HG02623 (cell line): ENCODE data around the gene ATXN7L3B.
A peak's percentile ranks its signal among the peaks of the same experiment; 100 is the strongest.
"Not testable (repeated sequence)": the region's sequence is repeated elsewhere in the genome, so short reads cannot be mapped to it uniquely, and the experiment has no call there.

ENCODE experiments used
- ATAC-seq: cut with Tn5 transposase; IDR thresholded peaks from one replicate; pipeline ENCODE4 v1.9.1; 2021; ENCODE audit warnings: moderate library complexity; ENCODE audit not compliant: unreplicated experiment

ATXN7L3B gene, protein sequence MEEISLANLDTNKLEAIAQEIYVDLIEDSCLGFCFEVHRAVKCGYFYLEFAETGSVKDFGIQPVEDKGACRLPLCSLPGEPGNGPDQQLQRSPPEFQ

DNA sequence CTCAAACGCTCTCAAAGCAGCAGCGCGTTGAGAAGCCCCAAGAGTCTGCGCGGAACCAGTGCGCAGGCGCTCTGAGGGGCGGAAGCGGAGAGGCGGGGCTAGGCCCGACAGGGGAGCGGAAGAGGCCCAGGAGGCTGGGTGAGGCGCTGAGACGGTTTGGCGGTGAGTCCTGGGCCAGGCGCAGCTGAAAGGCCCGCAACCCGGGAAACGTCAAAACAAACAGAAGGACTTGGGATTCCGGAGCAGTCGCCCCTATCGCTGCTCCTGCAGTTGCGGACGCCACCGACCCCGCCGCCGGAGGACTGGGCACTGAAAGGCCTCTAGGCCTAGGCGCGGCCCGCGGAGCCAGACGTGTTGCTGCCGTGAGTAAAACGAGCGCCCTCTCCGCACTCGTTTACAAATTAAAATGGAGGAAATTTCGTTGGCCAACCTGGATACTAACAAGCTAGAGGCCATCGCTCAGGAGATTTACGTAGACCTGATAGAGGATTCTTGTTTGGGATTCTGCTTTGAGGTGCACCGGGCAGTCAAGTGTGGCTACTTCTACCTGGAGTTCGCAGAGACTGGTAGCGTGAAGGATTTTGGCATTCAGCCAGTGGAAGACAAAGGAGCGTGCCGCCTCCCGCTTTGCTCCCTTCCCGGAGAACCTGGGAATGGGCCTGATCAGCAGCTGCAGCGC, at the start of gene ATXN7L3B:
ATXN7L3B (plus strand) TSS at position 129 of the 679 bp plus-strand sequence; CDS start at position 407, 278 bp downstream.
- ATAC-seq: peak; percentile 97

DNA sequence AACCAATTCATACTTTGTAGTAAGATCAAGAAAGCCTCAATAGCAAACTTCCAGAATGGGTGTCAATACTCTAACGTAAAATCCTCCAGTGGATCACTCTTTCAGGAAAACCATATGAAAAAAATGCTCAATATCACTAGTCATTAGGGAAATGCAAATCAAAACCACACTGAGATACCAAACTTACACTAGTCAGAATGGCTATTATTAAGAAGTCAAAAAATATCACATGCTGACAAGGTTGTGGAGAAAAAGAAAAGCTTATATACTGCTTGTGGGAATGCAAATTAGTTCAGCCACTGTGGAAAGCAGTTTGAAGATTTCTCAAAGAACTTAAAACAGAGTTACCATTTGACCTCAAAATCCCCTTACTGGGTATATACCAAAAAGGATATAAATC, 49.5 kb upstream of the ATXN7L3B start:
- ATAC-seq: peak; percentile 54

DNA sequence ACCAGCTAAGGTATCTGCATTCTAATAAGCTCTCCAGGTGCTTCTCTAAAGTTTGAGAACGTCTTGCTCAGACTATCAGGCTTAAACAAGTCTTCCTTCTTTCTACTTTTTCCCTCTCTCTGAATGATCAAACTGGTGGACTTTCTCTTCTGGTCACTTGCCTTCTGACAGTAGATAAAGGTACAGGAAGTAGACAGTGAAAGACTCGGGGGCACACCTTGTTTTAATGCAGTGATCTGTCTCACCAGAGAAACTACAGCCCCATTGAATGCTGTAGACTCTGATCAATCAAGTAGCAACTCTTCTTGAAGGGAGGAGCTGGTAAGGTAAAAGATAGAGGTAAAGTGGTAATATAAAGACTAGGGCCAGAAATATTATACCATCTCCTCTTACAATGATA, 48.1 kb upstream of the ATXN7L3B start:
- no peak for ATAC-seq

DNA sequence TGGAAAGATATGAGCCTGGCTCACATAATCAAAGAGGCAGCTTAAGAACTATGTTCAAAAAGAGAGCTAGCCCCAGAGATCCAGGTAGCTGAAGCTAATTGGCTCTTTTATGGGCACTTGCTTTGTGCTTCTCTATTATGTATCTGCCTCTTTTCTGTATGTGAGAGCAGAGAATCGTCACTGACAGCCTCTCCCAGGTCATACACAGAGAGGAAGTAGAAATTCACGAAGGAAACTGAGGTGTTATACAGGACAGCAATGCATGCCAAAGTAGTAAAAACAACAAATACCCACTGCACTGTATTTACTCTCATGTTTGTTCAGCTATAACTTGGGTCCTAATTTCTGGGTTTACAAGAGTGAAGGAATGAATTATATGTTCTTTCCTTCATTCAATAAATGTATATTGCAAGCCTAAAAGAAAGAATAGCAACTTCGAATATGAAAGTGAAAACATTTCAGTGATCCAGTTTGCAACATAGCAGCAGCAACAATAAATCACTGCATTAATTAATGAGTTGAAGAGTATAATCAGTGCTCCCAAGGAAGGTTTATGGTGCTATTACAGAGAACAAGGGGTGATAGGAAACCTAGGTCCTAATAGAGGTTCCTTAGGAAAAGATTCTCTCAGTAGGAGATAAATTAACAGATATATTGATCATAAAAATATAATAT, 47.1 kb upstream of the ATXN7L3B start:
- ATAC-seq: peak; percentile 71

DNA sequence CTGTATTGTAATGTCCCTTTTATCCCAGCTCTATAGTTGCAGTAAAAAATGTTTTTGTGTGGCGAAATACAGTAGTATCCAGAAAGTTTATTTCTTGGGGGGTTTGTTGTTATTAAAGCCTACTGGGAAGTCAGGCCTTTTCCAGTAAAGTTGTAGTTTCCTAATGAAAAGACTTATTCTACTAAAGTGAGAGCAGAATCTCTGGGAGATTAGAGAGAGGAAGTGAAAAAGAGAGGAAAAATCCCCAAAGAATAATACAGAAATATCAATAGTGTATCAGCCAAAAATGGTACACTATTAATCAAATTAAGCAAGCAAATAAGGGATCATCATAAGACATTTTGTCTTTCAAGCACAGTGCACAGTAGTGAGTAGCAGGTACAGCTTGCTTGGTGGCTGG, 46.3 kb upstream of the ATXN7L3B start:
- no peak for ATAC-seq

DNA sequence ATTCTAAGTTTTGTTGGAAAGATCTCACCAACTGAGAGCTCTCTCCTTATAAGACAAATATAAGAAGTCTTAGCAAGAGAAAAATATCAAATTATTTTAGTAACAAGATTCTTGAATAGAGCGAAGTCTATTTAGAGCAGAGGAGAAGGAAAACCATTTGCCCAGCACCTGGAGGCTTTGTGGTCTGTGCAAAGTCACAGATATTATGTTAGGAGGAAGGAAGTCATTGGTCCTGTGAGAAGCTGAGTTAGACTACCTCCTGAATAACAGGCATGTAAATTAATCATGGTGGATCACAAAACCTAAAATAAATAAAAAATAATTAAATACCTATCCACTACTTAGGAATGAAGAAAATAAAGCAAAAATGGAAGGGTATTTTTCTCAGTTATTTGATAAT, 38.4 kb upstream of the ATXN7L3B start:
- ATAC-seq: no peak

DNA sequence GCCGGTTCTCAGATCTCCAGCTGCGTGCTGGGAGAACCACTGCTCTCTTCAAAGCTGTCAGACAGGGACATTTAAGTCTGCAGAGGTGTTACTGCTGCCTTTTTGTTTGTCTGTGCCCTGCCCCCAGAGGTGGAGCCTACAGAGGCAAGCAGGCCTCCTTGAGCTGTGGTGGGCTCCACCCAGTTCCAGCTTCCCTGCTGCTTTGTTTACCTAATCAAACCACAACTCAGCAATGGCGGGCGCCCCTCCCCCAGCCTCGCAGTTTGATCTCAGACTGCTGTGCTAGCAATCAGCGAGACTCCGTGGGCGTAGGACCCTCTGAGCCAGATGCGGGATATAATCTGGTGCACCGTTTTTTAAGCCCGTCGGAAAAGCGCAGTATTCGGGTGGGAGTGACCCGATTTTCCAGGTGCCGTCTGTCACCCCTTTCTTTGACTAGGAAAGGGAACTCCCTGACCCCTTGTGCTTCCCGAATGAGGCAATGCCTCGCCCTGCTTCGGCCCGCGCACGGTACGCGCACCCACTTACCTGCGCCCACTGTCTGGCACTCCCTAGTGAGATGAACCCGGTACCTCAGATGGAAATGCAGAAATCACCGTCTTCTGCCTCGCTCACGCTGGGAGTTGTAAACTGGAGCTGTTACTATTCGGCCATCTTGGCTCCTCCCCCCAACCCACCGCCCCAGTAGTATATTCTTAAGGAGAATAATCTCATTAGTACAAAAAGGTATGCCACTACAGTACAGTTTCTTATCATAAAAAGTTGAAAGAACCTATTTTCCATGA, 28.6 kb upstream of the ATXN7L3B start:
- ATAC-seq: not testable (repeated sequence)

DNA sequence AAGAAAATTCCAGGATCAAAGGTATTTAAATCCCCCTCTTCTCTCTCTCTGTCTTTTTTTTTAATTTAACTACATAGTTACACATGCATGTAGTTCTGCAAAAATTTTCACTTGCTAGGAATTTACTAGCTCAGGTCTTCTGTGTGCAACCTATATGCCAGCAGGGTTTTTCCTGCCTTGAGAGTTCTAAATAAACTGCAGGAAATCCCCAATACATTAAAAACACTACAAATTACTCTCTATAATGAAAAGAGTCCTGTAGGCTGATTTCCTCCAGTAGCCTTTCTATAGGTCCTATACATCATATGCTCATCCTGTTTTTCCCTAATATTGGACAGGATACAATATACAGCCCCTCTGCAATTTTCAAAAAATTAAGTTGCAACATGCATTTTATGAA, 27.7 kb upstream of the ATXN7L3B start:
- no peak for ATAC-seq

DNA sequence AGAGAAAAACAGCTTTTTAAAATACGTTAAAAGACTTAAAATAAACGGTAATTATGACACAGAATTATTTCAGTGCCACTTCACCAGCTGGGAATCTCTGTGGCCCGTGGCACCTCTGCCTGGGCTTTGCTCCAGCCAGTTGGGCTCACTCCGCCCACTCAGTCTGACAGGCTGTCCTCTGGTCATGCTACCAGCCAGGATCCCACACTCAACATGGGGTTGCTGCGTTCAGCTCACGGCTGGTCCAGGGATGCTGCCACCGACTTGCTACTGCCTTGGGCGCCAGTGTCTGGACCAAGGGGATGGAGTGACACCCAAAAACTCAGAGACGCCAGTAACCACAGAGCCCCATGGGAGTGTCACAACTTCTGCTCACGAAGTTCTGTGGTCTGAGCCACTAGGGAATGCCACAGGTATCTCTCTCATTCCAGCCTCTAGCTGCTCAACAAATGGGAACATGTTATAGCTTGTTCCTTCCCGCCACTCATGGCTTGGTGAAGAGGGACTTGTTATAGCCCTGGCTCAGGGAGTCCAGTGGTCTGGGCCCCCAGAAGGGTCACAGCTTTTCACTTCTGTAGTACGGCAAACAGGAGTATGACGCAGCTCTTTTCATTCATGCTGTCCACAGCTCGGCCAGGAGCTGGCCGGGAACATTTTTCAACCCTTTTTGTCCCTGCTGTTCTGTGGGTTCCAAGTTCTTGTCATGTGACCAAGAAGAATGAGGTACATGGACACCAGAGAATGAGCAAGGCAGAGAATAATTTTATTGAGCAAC, 23.4 kb upstream of the ATXN7L3B start:
- no peak for ATAC-seq

DNA sequence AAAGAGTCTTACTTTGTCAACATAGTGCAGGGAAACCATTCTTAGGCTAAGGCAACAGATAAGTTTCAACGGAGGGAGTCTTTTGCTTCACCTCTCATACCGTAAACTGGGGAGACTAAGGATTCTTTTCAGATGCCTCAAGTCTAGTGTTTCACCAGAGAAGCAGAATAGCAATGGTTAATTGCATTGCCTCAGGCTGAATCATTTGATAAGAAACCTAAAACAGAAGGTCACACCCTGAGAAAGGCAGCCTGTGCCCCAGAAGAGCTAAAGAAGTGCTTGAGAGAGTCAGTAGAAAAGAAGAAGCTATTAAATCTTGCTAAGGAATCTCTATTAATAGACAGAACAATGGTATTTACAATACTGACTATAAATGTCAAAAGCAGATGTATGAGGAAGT, 21.8 kb upstream of the ATXN7L3B start:
- no peak for ATAC-seq

DNA sequence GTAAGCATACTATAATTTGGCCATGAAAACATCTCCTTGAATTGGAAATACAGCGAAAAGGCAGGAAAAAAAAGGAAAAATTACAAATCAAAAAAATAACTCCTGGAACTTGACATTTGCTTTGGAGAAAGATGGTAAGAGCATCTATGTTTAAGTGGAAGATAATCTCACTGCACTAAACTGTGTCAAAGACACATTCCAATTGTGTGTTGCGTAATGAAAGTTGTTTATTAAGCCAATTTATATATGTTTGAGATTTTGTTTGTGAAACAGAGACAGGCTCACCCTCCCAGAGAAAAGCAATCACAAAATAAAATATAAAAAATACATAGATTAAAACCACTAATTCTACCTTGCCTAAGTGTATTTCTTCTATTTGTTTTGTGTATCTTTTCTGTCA, 11.1 kb upstream of the ATXN7L3B start:
- ATAC-seq: no peak

DNA sequence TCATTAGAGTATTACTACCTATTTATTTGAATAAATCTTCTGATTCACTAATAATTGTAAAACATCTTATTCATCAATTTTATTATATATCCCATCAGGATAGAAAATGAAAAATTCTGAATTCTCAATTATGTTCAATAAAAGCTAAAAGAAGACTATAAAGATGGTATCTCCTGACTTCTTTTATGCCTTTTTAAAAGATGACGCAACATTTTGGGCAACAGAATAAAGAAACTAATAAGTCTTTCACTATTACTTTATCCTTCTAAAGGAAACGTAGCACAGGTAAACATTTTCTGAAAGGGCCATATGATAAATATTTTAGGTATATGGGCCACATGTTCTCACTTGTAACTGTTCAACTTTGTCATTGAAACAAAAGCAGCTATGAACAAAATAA, 10.1 kb upstream of the ATXN7L3B start:
- ATAC-seq: no peak

DNA sequence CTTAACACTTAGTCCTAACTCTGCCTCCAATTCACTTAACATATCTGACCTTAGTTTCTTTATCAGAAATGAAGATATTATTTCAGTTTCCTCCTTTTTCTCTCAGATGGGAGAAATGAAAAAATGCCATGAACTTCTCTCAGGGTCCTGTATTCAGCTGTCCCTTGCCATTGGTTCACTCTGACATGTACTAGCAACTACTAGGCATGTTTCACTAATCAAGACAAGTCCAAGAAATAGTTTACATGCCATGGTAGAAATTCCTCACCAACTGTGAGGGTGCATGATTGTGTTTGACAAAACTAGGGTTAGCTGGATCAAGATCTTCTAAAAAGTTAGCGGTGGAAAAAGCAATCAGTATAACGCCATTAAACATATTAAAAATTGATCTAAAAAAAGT, 7.0 kb upstream of the ATXN7L3B start:
- ATAC-seq: no peak

DNA sequence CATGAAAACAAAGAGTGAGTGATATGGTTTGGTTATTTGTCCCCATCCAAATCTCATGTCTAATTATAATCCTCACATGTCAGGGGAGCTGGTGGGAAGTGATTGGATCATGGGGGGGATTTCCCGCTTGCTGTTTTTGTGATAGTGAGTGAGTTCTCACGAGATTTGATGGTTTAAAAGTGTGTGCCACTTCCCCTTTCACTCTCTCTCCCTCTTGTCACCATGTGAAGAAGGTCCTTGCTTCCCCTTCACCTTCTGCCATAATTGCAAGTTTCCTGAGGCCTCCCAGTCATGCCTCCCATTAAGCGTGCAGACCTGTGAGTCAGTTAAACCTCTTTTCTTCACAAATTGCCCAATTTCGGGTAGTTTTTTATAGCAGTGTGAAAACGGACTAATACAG, 2.1 kb upstream of the ATXN7L3B start:
- ATAC-seq: no peak

DNA sequence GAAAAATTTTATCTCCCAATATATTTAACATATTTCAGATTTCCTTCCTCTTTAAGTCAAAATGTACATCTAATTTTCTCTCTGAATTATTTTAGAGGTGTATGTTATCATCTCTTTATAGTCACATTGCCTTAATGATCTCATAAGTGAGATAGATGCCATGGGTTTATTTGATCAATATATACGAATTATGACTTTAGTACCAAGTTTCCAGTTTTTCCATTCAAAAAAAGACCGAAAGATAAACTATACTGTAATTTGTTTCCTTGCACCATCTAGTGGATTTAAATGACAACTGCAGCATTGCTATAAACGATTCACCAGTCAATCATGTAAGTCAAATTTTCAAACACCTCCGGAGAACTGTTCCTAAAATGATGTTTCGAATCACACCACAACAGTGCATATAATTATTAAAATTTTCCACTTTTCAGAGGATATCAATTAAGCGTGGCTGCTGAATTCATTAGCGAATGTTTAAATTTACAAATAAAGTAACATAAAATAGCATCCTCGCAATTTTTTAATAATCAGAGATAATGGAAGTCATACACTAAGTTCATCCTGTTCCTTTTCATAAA, 419 bp upstream of the ATXN7L3B start:
- peak; percentile 50 for ATAC-seq

DNA sequence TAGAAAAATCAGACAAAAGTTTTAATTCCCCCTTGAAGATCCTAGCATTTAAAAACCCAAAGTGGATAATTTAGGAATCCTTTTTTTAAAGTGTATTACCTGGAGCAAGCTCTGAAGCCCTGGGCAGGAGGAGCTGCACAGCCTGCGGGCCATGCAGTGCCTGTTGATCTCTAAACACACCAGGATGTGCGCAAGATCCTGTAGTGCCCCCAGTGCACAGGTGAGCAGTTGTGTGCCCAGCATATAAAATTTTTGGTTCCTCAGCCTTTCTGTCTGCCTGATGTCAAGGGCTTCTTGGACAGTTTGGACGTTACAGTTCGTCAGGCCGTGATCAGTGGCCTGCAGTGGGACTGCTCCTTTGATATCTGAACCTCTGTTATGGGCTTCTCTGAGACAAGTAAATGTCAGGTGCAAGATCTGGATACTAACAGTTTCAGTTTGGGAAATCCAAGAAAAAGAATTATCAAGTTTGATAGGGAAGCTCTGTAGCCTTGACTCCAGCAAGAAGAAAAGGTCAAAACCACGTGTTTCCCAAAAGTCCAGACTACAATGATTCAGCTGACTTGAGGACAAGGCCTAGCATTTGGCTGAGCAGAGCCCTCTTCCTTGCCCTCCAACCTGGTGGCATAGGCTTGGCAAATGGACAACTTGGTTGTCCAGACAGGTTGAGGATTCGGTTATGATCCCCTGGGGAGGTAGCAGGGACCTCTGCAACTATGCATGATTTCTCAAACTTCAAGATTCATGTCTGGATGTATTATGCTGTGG, 1.0 kb downstream of the ATXN7L3B start:
- ATAC-seq: peak; percentile 10

DNA sequence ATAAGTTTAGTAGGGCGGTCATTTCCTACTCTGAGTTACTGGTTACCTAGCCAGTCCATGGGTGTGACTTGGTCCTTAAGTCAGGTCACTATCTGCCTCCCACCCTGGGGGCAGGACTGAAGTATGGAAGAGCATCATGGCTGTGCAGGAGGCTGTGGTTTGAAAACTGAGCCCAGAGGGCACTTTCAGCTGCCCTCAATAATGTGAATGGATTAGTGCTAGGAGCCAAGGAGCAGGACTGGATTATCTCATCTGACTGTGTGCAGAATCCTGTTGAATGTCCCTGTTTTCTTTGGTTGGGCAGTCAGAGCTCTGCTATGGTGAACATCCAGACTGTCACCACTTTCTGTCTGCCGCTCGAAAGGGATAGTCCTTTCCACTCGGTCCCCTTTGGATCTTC, 1.6 kb downstream of the ATXN7L3B start:
- ATAC-seq: no peak

DNA sequence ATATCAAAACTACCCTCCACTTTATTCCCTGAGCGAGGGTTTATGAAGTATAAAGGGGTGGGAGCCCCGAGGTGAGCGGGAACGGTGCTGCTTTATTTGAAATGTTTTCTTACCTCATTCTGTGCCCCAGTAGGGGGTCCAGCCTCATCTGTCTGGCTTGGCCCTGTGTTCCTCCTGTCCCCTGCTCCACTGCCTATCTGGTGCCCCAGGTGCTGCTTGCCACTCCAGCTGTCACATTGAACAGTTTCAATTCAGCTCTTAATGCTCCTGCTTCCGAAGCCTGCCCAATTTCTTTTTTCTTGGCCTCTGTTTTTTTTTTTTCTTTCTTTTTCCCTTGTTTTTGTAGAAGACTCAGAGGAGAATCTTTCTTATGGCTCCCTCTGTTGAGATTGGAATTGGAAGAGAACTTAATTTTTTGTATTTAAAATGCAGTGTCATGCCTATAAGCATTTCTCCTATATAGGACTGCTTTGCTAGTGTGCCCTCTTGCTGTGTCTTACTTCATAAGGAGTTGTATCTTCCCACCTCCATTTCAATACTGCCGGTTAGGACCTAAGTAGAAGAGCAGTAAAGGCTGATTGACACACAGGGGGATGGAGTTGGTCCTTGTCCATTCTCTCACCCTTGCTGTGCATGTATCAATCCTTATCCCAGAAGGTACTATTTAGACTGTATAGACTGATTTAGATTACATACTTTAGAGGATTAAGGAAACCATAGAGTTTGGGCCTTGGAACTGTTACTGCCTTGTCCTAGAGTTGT, 2.3 kb downstream of the ATXN7L3B start:
- no peak for ATAC-seq

DNA sequence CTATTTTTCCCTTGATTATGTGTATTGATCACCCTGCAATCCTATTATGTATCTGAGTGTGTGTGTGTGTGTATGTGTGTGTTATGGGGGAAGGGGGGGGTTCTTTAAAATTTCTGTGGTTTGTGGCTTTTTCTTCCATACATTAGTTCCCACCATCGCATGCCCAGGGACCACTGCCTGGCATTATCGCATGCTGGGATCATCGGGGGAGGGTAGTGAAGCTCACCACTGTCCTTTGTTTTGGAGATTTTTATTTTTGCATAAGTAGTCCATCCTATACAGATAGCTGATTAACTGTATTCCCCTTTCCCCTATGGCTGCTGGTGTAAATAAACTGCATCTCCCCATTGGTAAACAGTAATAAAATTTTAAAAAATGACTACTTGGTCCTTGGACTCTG, 3.4 kb downstream of the ATXN7L3B start:
- ATAC-seq: no peak
